DOHH2 (cell line): ENCODE results near the gene CNTNAP2.

Experiments used
- CTCF ChIP-seq: fragments of 200-600 bp; sonication (generic); IDR thresholded peaks from one replicate; pipeline ENCODE4 v1.5.1; 2014; ENCODE audit warnings: antibody characterized with exemption, mild to moderate bottlenecking, low read depth, low read length; ENCODE audit not compliant: poor library complexity, severe bottlenecking
- EZH2phosphoT487 ChIP-seq: fragments of 200-600 bp; sonication (generic); IDR thresholded peaks from 2 replicates; pipeline ENCODE4 v1.6.1; 2017; ENCODE audit warnings: borderline replicate concordance, mild to moderate bottlenecking, antibody characterized with exemption, low read length, moderate library complexity, mixed read lengths

- no peak for TF ChIP-seq CTCF
- no peak for TF ChIP-seq EZH2phosphoT487
Observed at GRCh38 chr7:148400101-148400500, 2283.5 kb downstream of the CNTNAP2 start.
